Measurements from ENCODE around the gene GRK6. TPM values are rescaled to one million over a fixed set of nuclear protein-coding genes. Genes with fewer than 3 reads are reported as not detected.
A peak's percentile ranks its signal among the peaks of the same experiment; 100 is the strongest.

Gene GRK6
- total and polyA plus RNA-seq, 9 of the 15 experiments (the other 6 are each of a cell fraction or from before 2014, with no cell fraction given): 0.63 to 122 (median 44.5) TPM

- Histone ChIP-seq H3K27me3 (ENCODE audit: control insufficient read depth in 2 of 2, insufficient read depth in 2 of 2, low read length in 2 of 2) (no peaks in the 10 kb centered on the region), H3K36me3 (ENCODE audit: control insufficient read depth, insufficient read depth, low read length) (peaks cover 96% of the 10 kb centered on the region; the same call in 2 of the 3 replicates), H3K4me3 (no peak overlapping the region), H3K27ac (ENCODE audit: extremely low read depth, low read depth, low read length) (no peak overlapping the region), H3K4me2 (ENCODE audit: insufficient read depth, low read length) (no peak overlapping the region), H2AFZ (ENCODE audit: low read depth, low read length) (no peak overlapping the region), H3K4me1 (replicated peaks in 1 of 2; ENCODE audit: control insufficient read depth in 2 of 2, insufficient read depth in 2 of 2, low read length in 2 of 2) (peaks cover 3 to 41% of the 10 kb centered on the region in 2 experiments), H3K9me3 (replicated peaks; ENCODE audit: control insufficient read depth, insufficient read depth, low read depth, low read length) (no peaks in the 10 kb centered on the region), H3K9ac (ENCODE audit: insufficient read depth in 1 of 2, low read depth in 2 of 2, low read length in 2 of 2) (0 out of 4 replicates have a peak overlapping the region, but pooled peaks of 1 of the 2 experiments have one; percentile 14), H3K79me2 (ENCODE audit: control insufficient read depth, insufficient read depth, low read length) (peaks cover 21% of the 10 kb centered on the region), H3K9me1 (ENCODE audit: control insufficient read depth, insufficient read depth, low read length) (no peaks in the 10 kb centered on the region), H4K20me1 (replicated peaks; ENCODE audit: control insufficient read depth, insufficient read depth, low read length) (peaks cover 5% of the 10 kb centered on the region; the same call in 1 of the 2 replicates)
- TF ChIP-seq, protein P1, sequence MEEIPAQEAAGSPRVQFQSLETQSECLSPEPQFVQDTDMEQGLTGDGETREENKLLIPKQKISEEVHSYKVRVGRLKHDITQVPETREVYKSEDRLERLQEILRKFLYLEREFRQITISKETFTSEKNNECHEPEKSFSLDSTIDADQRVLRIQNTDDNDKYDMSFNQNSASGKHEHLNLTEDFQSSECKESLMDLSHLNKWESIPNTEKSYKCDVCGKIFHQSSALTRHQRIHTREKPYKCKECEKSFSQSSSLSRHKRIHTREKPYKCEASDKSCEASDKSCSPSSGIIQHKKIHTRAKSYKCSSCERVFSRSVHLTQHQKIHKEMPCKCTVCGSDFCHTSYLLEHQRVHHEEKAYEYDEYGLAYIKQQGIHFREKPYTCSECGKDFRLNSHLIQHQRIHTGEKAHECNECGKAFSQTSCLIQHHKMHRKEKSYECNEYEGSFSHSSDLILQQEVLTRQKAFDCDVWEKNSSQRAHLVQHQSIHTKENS (CRISPR knock-in tag; IDR thresholded peaks at IDR 0.05): no peak
- TF ChIP-seq POLR2A (conservative IDR thresholded peaks at IDR 0.05): 0 out of 2 replicates have a peak, but pooled peaks have one; percentile 32
- intact Hi-C loops (cut with micrococcal nuclease) (no loop called here), in situ Hi-C loops (cut with MboI) (no loop called here)
- no peak for ATAC-seq
- 93% methylated on average over 7 of the region's 8 CpGs for WGBS (ENCODE audit: insufficient coverage, low coverage, missing lambda C conversion rate)
- POLR2A ChIA-PET: interaction anchor here (0.6 to 10.8 kb wide), 4 partner anchors 10 to 102 kb away, joined by 3 to 210 read pairs (median 4); partner anchors contain the start of gene PRR7
- BruUV-seq (replicated peaks): no TSS peak
- CTCF ChIA-PET (ENCODE audit: low intra/inter-chr PET ratio): no interaction called here
- DNase-seq (ENCODE audit: extremely low read depth in 1 of 4, low spot score in 3 of 4): no peak
- no peak for FAIRE-seq
Observed at GRCh38 chr5:177434437-177434836, 8.0 kb downstream of the GRK6 start.

Measured in K562 (cell line).